Stimulated activated effector memory CD8-positive, alpha-beta T cell treated with anti-CD3 and anti-CD28 coated beads, Interleukin-12 subunit alpha, Interleukin-12 subunit beta, amount 100 ng/mL, for 72 hours (primary cell): ENCODE results near the gene HES6.

Experiments used
- ATAC-seq: fragments of 150-1000 bp; cut with Tn5 transposase; 2 replicates; pipeline ENCODE4 v1.10.0; 2021
- DNase-seq, 2 donors: peaks; one replicate each; pipeline ENCODE4 v3.0.0; 2021 to 2022; ENCODE audit warnings: low spot score in 2 of 2
- H3K27ac Mint-ChIP-seq: one replicate; pipeline ENCODE4 v1.8.0; 2022; ENCODE audit warnings: mild to moderate bottlenecking, mixed read lengths
- H3K36me3 Mint-ChIP-seq: one replicate; pipeline ENCODE4 v1.8.0; 2022; ENCODE audit warnings: mild to moderate bottlenecking, mixed read lengths
- H3K4me1 Mint-ChIP-seq: one replicate; pipeline ENCODE4 v1.8.0; 2022; ENCODE audit warnings: mixed read lengths
- H3K4me3 Mint-ChIP-seq: one replicate; pipeline ENCODE4 v1.8.0; 2022; ENCODE audit warnings: mild to moderate bottlenecking, mixed read lengths
- H3K9me3 Mint-ChIP-seq: one replicate; pipeline ENCODE4 v1.8.0; 2022; ENCODE audit warnings: mixed read lengths

Gene HES6

GRCh38 chr2:238247841-238248453, 8.1 kb upstream of the HES6 start:
- no peak overlapping the region for H3K27ac Mint-ChIP-seq
- H3K4me3 Mint-ChIP-seq, result no peak overlapping the region
- H3K9me3 Mint-ChIP-seq, result no peaks in the 10 kb centered on the region
- H3K36me3 Mint-ChIP-seq, result peaks cover 66% of the 10 kb centered on the region
- DNase-seq (no peak), ATAC-seq (peak; percentile 20)
- no peaks in the 10 kb centered on the region for H3K4me1 Mint-ChIP-seq

GRCh38 chr2:238247002-238247822, 7.4 kb upstream of the HES6 start:
- no peak for ATAC-seq
- H3K9me3 Mint-ChIP-seq, result no peaks in the 10 kb centered on the region
- peaks cover 59% of the 10 kb centered on the region for H3K36me3 Mint-ChIP-seq
- H3K4me3 Mint-ChIP-seq, result no peak overlapping the region
- no peak for DNase-seq
- peak overlapping the region; percentile 29 for H3K27ac Mint-ChIP-seq
- no peaks in the 10 kb centered on the region for H3K4me1 Mint-ChIP-seq

- ATAC-seq, result no peak
- Mint-ChIP-seq H3K4me3 (no peak overlapping the region), H3K9me3 (no peaks in the 10 kb centered on the region)
These were observed 4.3 kb upstream of the HES6 start for GRCh38 chr2:238244151-238244550.

GRCh38 chr2:238243496-238244076, 3.7 kb upstream of the HES6 start:
- Mint-ChIP-seq H3K9me3 (no peaks in the 10 kb centered on the region), H3K36me3 (peaks cover 44% of the 10 kb centered on the region), H3K27ac (no peak overlapping the region), H3K4me3 (no peak overlapping the region), H3K4me1 (peaks cover 6% of the 10 kb centered on the region)
- DNase-seq (no peak), ATAC-seq (no peak)

More at GRCh38 chr2:238244151-238244550, 4.3 kb upstream of the HES6 start:
- Mint-ChIP-seq H3K36me3 (peaks cover 44% of the 10 kb centered on the region), H3K4me1 (peaks cover 6% of the 10 kb centered on the region), H3K27ac (no peak overlapping the region)
- no peak for DNase-seq

GRCh38 chr2:238242731-238243495, 3.1 kb upstream of the HES6 start:
- DNase-seq, result no peak
- H3K9me3 Mint-ChIP-seq, result no peaks in the 10 kb centered on the region
- ATAC-seq, result no peak
- no peak overlapping the region for H3K4me3 Mint-ChIP-seq
- peaks cover 6% of the 10 kb centered on the region for H3K4me1 Mint-ChIP-seq
- H3K36me3 Mint-ChIP-seq, result peaks cover 40% of the 10 kb centered on the region
- H3K27ac Mint-ChIP-seq, result no peak overlapping the region

GRCh38 chr2:238241970-238242369, 2.1 kb upstream of the HES6 start:
- DNase-seq (no peak), ATAC-seq (no peak)
- H3K4me1 Mint-ChIP-seq, result peaks cover 6% of the 10 kb centered on the region
- no peaks in the 10 kb centered on the region for H3K9me3 Mint-ChIP-seq
- H3K27ac Mint-ChIP-seq, result no peak overlapping the region
- H3K36me3 Mint-ChIP-seq, result peaks cover 32% of the 10 kb centered on the region
- peak overlapping the region; percentile 77 for H3K4me3 Mint-ChIP-seq

- H3K36me3 Mint-ChIP-seq, result peaks cover 22% of the 10 kb centered on the region
- H3K9me3 Mint-ChIP-seq, result no peaks in the 10 kb centered on the region
- H3K4me3 Mint-ChIP-seq, result peak overlapping the region; percentile 77
- H3K27ac Mint-ChIP-seq, result peak overlapping the region; percentile 45
- no peak for ATAC-seq
- peaks cover 6% of the 10 kb centered on the region for H3K4me1 Mint-ChIP-seq
- no peak for DNase-seq
These were observed 1.2 kb upstream of the HES6 start for GRCh38 chr2:238240757-238241711.

GRCh38 chr2:238239543-238239862, 335 bp downstream of the HES6 start:
- H3K27ac Mint-ChIP-seq, result no peak overlapping the region
- peaks cover 6% of the 10 kb centered on the region for H3K4me1 Mint-ChIP-seq
- DNase-seq (no peak), ATAC-seq (peak; percentile 33)
- peak overlapping the region; percentile 77 for H3K4me3 Mint-ChIP-seq
- peaks cover 10% of the 10 kb centered on the region for H3K36me3 Mint-ChIP-seq
- no peaks in the 10 kb centered on the region for H3K9me3 Mint-ChIP-seq

- no peak for DNase-seq
- H3K4me3 Mint-ChIP-seq, result peak overlapping the region; percentile 31
- no peak overlapping the region for H3K27ac Mint-ChIP-seq
- peaks cover 6% of the 10 kb centered on the region for H3K36me3 Mint-ChIP-seq
- peak; percentile 43 for ATAC-seq
- peaks cover 6% of the 10 kb centered on the region for H3K4me1 Mint-ChIP-seq
- no peaks in the 10 kb centered on the region for H3K9me3 Mint-ChIP-seq
These were observed 884 bp downstream of the HES6 start for GRCh38 chr2:238238766-238239542.

- Mint-ChIP-seq H3K36me3 (peaks cover 6% of the 10 kb centered on the region), H3K27ac (no peak overlapping the region)
These were observed 1.5 kb downstream of the HES6 start for GRCh38 chr2:238238311-238238765.

GRCh38 chr2:238237431-238238135, 2.3 kb downstream of the HES6 start:
- Mint-ChIP-seq H3K9me3 (no peaks in the 10 kb centered on the region), H3K4me3 (no peak overlapping the region), H3K4me1 (peaks cover 11% of the 10 kb centered on the region), H3K36me3 (peaks cover 6% of the 10 kb centered on the region), H3K27ac (no peak overlapping the region)
- DNase-seq (no peak), ATAC-seq (no peak)

More at GRCh38 chr2:238238311-238238765, 1.5 kb downstream of the HES6 start:
- no peak for ATAC-seq
- Mint-ChIP-seq H3K9me3 (no peaks in the 10 kb centered on the region), H3K4me1 (peaks cover 11% of the 10 kb centered on the region), H3K4me3 (peak overlapping the region; percentile 31)
- DNase-seq, result no peak

GRCh38 chr2:238236571-238236970, 3.3 kb downstream of the HES6 start:
- Mint-ChIP-seq H3K9me3 (no peaks in the 10 kb centered on the region), H3K27ac (no peak overlapping the region), H3K4me1 (peaks cover 15% of the 10 kb centered on the region), H3K4me3 (no peak overlapping the region), H3K36me3 (peaks cover 6% of the 10 kb centered on the region)
- DNase-seq (no peak), ATAC-seq (no peak)

GRCh38 chr2:238235856-238236255, 4.0 kb downstream of the HES6 start:
- ATAC-seq, result no peak
- no peak overlapping the region for H3K4me3 Mint-ChIP-seq

More at GRCh38 chr2:238235856-238236255, 4.0 kb downstream of the HES6 start:
- Mint-ChIP-seq H3K36me3 (peaks cover 6% of the 10 kb centered on the region), H3K4me1 (peaks cover 22% of the 10 kb centered on the region), H3K9me3 (no peaks in the 10 kb centered on the region), H3K27ac (no peak overlapping the region)
- no peak for DNase-seq
